GM21717 (cell line): Measurements from ENCODE around the gene AMBN.
"Not testable (repeated sequence)": the region's sequence is repeated elsewhere in the genome, so short reads cannot be mapped to it uniquely, and the experiment has no call there.

Experiments
- ATAC-seq: cut with Tn5 transposase; IDR thresholded peaks from one replicate; pipeline ENCODE4 v1.9.1; 2021; ENCODE audit warnings: mild to moderate bottlenecking, moderate library complexity; ENCODE audit not compliant: unreplicated experiment

Gene AMBN

GRCh38 chr4:70607334-70607853 lies 15.3 kb downstream of the AMBN start:
- ATAC-seq = no peak

GRCh38 chr4:70608324-70608723 lies 16.3 kb downstream of the AMBN start:
- no peak for ATAC-seq

DNA sequence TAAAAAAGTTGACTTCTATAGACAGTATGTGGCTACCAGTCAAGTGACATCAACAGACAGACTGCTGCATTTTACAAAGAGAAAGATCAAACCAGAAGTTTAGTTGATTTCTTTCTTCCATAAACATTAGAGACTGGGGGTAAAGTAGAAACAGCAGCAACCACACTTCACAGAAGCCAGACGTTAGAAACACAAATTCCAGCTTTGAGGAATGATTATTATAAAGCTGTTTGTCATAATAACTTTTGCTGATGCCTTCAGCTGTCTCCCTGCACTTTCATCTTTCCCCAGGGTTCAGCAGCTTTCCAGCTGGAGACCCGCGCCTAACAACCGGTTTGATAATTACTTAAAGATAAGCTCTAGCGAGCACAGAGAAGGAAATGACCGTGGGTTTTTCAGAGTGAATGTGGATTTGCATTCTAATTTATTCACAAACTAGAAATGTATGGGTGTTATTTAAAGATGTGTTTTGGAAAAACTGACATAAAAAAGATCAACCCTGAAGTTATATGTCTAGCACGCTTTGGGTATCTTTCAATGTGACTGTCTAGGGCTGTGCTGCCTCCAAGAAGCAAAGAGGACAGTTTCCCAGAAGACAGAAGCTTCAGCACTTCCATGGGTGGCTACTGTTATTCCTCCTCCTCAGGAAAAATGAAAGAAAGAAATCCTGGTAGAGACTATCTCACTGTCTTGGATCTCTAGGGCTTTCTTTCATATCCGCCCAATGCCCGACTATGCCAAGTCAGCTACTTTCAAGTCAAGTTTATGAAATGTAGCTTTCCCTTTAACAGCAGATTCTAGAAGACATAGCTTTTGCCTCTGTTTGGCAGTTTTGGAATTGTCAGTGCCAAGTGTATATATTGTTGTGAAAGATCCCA lies 21.5 kb downstream of the AMBN start:
- no peak for ATAC-seq

- no peak for ATAC-seq
Measured at GRCh38 chr4:70614184-70614555, 22.1 kb downstream of the AMBN start.

DNA sequence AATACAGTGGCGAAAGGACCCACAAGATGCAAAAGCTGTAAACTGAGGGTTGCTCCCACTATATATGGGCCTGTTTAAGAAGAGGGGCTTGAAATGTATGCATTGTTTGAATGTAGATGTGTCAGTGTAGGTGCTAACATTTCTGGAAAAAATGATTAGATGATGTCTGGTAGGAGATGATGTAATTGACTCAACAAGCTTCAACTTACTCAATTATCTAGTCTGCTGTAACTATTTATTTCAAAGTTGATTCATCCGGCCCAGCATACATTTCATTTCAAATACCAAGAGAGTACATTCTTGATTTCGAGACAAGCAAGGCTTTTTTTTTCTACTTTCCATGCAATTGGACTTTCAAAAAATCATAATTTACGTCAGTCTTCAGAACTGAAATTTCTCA lies 27.2 kb downstream of the AMBN start:
- no peak for ATAC-seq

DNA sequence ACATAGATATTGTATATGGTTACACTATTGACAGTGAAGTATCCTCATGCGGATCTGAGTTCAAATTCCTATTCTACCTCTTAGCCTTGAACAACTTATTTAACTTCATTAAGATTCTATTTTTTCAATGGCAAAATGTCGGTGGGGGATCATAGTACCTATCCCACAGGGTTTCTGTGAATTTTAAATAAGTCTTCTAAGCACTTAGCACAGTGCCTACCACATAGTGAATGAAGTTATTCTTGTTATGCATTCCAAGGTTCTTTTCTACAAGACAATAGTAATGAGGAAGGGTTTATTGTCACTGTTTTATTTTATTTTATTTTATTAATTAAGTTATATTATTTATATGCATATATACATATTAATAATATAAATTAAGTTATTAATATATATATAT lies 27.7 kb downstream of the AMBN start:
- no peak for ATAC-seq

DNA sequence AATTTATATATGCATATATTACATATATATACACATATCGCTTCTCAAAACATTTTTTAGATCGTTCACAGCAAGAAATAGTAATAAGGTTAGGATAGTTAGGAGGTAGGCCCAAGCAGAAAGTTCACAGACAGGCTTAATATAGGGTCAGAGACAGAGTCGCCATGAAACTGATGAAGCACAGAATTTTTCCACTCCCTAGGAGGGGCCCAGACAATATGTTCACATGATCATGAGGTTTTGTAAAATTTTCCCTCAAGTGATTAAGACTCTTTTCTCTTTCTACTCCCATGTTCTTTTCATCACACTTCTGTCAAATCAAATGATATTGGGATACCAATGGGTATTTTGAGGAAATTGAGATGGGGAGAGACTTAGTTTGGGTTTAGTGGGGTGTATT lies 31.3 kb downstream of the AMBN start:
- ATAC-seq = no peak

GRCh38 chr4:70624226-70624793 lies 32.3 kb downstream of the AMBN start:
- ATAC-seq = no peak

- ATAC-seq = no peak
Measured at GRCh38 chr4:70627620-70628019, 35.6 kb downstream of the AMBN start.

GRCh38 chr4:70628444-70628843 lies 36.4 kb downstream of the AMBN start, which contains the start of gene ENAM:
Gene ENAM, plus strand, starts transcription at chr4:70628744. Its CDS starts 757 bp downstream, at chr4:70629501.
- no peak for ATAC-seq

DNA sequence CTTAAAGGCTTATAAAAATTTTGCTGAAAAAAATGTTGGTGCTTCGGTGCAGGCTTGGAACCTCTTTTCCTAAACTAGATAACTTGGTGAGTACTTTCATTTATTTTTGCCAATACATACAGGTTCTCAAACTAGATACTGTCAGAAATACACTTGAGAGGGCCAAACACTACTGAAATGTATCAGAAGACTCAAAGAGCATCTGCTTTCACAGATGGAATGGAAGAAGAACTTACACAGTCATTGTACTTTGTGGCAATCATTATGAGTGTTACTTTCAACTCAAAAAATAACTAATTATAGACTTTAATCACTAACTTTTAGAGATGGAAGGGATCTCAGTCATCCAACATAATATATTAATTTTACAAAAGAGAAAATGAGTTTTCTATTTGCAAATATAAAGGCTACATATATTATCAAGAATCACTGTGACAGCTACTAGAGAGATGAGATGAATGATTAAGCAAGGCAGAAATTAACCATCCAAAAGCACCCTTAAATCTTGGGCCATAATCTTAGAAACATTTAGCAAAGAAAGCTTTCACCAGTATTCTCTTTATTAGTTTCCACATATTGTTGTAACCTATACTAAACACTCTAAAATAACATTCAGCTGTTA lies 37.5 kb downstream of the AMBN start:
- no peak for ATAC-seq

DNA sequence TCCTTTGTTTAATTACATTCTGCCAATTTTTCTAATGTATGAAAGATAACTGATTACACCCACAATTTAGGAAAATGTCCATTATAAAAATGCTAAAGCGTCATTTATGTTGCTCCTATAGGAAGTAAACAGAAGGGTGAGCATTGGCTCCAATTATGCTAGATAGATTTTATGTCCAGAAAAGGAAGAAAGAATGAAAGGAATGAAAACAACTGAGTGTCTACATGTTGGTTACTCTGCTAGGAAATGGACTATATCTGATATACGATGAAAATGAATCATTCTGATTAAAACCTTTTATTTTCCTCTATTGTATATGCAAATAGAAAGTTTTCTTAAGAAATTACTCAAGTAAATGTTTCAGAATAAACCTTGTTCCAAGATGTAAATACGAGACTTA lies 38.1 kb downstream of the AMBN start:
- no peak for ATAC-seq

- no peak for ATAC-seq
Measured at GRCh38 chr4:70632028-70632427, 40.0 kb downstream of the AMBN start.

- no peak for ATAC-seq
Measured at GRCh38 chr4:70634482-70634881, 42.4 kb downstream of the AMBN start.

GRCh38 chr4:70637239-70637913 lies 45.3 kb downstream of the AMBN start:
- no peak for ATAC-seq

GRCh38 chr4:70640192-70640591 lies 48.1 kb downstream of the AMBN start:
- no peak for ATAC-seq

DNA sequence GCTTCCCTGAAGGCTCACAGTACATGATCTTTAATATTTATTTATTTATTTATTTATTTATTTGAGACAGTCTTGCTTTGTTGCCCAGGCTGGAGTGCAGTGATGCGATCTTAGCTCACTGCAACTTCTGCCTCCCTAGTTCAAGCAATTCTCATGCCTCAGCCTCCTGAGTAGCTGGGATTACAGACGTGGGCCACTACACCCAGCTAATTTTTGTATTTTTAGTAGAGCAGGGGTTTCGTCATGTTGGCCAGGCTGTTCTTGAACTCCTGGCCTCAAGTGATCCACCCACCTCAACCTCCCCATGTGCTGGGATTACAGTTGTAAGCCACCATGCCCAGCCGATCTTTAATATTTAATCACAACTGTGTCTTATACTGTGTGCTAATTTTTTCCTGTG lies 58.7 kb downstream of the AMBN start:
- not testable (repeated sequence) for ATAC-seq

GRCh38 chr4:70651864-70652506 lies 59.9 kb downstream of the AMBN start:
- ATAC-seq = no peak

DNA sequence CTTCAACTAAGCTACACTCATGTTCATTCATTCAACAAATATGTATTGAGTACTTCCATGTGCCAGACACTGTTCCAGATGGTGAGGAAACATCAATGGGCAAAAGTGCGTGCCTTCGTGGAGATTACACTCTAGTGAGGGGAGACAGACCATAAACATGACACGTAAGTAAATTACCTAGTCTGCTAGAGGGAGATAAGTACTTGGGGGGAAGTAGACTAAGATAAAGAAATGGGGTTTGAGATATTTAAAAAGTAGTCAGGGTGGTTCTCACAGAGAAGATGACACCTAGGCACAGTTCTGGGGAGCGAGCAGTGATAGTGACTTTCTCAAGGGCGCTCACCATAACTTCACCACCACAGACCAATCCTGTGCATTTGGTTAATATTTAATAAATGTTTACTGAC lies 62.6 kb downstream of the AMBN start:
- ATAC-seq = no peak
